Measurements from ENCODE around the gene HOMER2. TPM values are rescaled to one million over a fixed set of nuclear protein-coding genes. Genes with fewer than 3 reads are reported as not detected.

HOMER2 gene
- total and polyA plus RNA-seq, 4 donors: 4.3 to 62.0 (median 23.6) TPM

- no peak for TF ChIP-seq RXRA (IDR thresholded peaks at IDR 0.05)
- TF ChIP-seq CTCF (IDR thresholded peaks at IDR 0.05; ENCODE audit: low read depth, low read length, missing input control): no peak
- no peak for TF ChIP-seq GABPA (IDR thresholded peaks at IDR 0.05 in 1 of 2, conservative IDR thresholded peaks at IDR 0.05 in 1 of 2)
- no peak overlapping the region for H3K4me3 ChIP-seq (ENCODE audit: low read depth in 1 of 3, low read length in 3 of 3)
- H3K36me3 ChIP-seq (ENCODE audit: control insufficient read depth in 4 of 4, insufficient read depth in 3 of 4, low read depth in 1 of 4, low read length in 3 of 4): no peaks in the 10 kb centered on the region
- H3K27me3 ChIP-seq (ENCODE audit: control insufficient read depth in 4 of 4, insufficient read depth in 4 of 4, low read length in 3 of 4): no peaks in the 10 kb centered on the region
- WGBS: 67% methylated on average over 1 of the region's 1 CpG
- no peak overlapping the region for H3K27ac ChIP-seq (ENCODE audit: low read depth in 1 of 2, low read length in 2 of 2)
- DNase-seq (ENCODE audit: low spot score): no peak
- H3K9me3 ChIP-seq (ENCODE audit: control insufficient read depth in 4 of 4, low read length in 3 of 4): no peaks in the 10 kb centered on the region
- H3K4me1 ChIP-seq (ENCODE audit: control insufficient read depth in 4 of 4, insufficient read depth in 4 of 4, low read length in 3 of 4): peaks cover 0 to 8% (median 6%) of the 10 kb centered on the region in 4 donors
- no peak overlapping the region for H3K9ac ChIP-seq (ENCODE audit: low read depth in 1 of 2, low read length in 2 of 2)
Observed at GRCh38 chr15:82804575-82804949, 148.0 kb downstream of the HOMER2 start.

GRCh38 chr15:82803793-82804574 is 148.5 kb downstream of the HOMER2 start:
- peaks cover 0 to 6% (median 5%) of the 10 kb centered on the region in 4 donors for H3K4me1 ChIP-seq (ENCODE audit: control insufficient read depth in 4 of 4, insufficient read depth in 4 of 4, low read length in 3 of 4)
- H3K27me3 ChIP-seq (ENCODE audit: control insufficient read depth in 4 of 4, insufficient read depth in 4 of 4, low read length in 3 of 4): no peaks in the 10 kb centered on the region
- H3K27ac ChIP-seq (ENCODE audit: low read depth in 1 of 2, low read length in 2 of 2): no peak overlapping the region
- WGBS: 94% methylated on average over 2 of the region's 2 CpGs
- no peak overlapping the region for H3K4me3 ChIP-seq (ENCODE audit: low read depth in 1 of 3, low read length in 3 of 3)
- DNase-seq (ENCODE audit: low spot score): no peak
- H3K9me3 ChIP-seq (ENCODE audit: control insufficient read depth in 4 of 4, low read length in 3 of 4): no peaks in the 10 kb centered on the region
- no peaks in the 10 kb centered on the region for H3K36me3 ChIP-seq (ENCODE audit: control insufficient read depth in 4 of 4, insufficient read depth in 3 of 4, low read depth in 1 of 4, low read length in 3 of 4)
- no peak overlapping the region for H3K9ac ChIP-seq (ENCODE audit: low read depth in 1 of 2, low read length in 2 of 2)
- TF ChIP-seq ATF3 (IDR thresholded peaks at IDR 0.05) (no peak), ZBTB33 (IDR thresholded peaks at IDR 0.05) (no peak), SP1 (IDR thresholded peaks at IDR 0.05) (no peak), HNF4G (IDR thresholded peaks at IDR 0.05) (no peak)

GRCh38 chr15:82802497-82802896 is 150.0 kb downstream of the HOMER2 start:
- no peak for DNase-seq (ENCODE audit: low spot score)
- no peak overlapping the region for H3K4me3 ChIP-seq (ENCODE audit: low read depth in 1 of 3, low read length in 3 of 3)
- H3K4me1 ChIP-seq (ENCODE audit: control insufficient read depth in 4 of 4, insufficient read depth in 4 of 4, low read length in 3 of 4): no peaks in the 10 kb centered on the region
- H3K9me3 ChIP-seq (ENCODE audit: control insufficient read depth in 4 of 4, low read length in 3 of 4): no peaks in the 10 kb centered on the region
- no peak overlapping the region for H3K27ac ChIP-seq (ENCODE audit: low read depth in 1 of 2, low read length in 2 of 2)
- TF ChIP-seq FOXA2 (IDR thresholded peaks at IDR 0.05): no peak
- TF ChIP-seq FOXA1 (IDR thresholded peaks at IDR 0.05): no peak
- no peak for TF ChIP-seq YY1 (IDR thresholded peaks at IDR 0.05)
- TF ChIP-seq ZBTB33 (IDR thresholded peaks at IDR 0.05): no peak
- TF ChIP-seq MAX (IDR thresholded peaks at IDR 0.05): no peak
- TF ChIP-seq GABPA (IDR thresholded peaks at IDR 0.05 in 1 of 2, conservative IDR thresholded peaks at IDR 0.05 in 1 of 2): no peak
- no peak for TF ChIP-seq TAF1 (conservative IDR thresholded peaks at IDR 0.05)
- 84% methylated on average over 1 of the region's 1 CpG for WGBS
- no peaks in the 10 kb centered on the region for H3K27me3 ChIP-seq (ENCODE audit: control insufficient read depth in 4 of 4, insufficient read depth in 4 of 4, low read length in 3 of 4)
- H3K36me3 ChIP-seq (ENCODE audit: control insufficient read depth in 4 of 4, insufficient read depth in 3 of 4, low read depth in 1 of 4, low read length in 3 of 4): no peaks in the 10 kb centered on the region
- no peak overlapping the region for H3K9ac ChIP-seq (ENCODE audit: low read depth in 1 of 2, low read length in 2 of 2)
